Measurements from ENCODE around the gene TBC1D22A. TPM values are rescaled to one million over a fixed set of nuclear protein-coding genes. Genes with fewer than 3 reads are reported as not detected.

Gene TBC1D22A
- polyA plus RNA-seq, 1 donor (not counting 4 experiments of a cell fraction or from before 2014, with no cell fraction given): 20.9 TPM

DNA sequence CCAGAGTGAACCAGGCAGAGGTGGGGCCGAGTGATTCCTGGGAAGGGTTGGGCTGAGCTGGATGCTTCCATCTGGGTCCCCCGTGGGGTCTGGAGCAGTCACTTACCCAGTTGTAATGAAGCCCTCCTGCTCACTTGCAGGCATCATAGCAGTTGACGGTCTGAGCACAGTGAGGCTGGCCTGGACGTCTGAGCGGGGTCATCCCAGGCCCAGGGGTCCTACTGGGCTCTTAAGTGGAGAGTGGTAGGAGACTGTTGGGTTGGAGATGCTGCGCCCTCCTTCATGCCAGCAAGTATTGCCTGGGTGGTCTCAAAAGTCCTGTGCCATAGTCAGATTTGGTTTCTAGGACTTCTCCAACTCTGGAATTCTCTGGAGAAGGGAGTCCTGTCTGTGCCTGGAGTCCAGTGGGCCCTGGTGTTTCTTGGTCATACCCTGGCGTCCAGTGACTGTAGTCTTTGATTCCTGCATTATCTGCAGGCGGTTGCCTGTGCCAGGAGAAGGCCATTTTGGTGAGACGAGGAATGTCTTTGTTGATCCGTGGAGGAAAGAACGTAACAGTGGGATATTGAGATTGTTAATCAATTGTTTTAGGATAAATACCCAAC lies 82.3 kb downstream of the TBC1D22A start:
- H3K9ac ChIP-seq (ENCODE audit: control insufficient read depth, extremely low read depth, insufficient read depth, low read length): peak overlapping the region; percentile 13
- DNase-seq (ENCODE audit: low read depth, low spot score): no peak
- dilution Hi-C loops (cut with MboI; ENCODE audit: extremely low pct_ligation_motif_present, low sequenced_read_pairs): no loop called here

DNA sequence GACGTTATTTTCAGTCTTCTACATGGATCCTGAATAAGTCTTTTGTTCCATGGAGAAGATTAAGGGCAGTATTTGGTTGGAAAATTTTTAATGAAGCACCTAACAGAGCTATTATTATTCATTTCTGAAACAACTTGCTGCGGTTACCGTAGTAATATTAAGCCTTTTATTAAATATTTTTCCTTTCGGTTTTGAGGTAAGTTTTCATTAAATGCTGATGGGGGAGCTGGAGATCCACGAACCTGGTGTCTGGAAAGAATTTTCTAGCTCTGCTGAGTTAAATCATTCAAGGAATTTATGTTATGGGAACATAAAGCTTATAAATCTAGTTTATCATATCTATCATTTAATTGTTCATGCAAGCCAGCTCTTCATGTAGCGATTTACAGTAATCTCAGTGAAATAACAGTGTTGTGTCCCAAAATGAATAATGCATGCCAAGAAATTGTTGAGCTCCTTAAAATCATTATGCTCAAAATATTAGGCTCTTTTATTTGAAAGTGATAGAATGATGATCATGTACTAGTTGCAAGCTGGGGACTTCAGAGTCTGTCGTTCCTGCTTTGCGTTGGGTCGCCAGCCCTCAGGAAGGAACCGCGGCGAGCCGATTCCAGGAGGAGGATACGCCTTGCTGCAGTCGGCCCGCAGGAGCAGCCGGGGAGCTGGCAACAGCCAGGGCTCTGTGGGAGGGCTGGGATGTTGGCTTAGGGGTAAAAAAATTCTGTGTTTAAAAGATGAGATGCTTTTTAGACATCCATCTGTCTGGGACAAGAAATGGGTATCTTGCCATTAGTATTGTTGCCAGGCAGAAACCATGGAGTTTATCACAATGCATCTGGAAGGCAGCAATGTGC lies 83.1 kb downstream of the TBC1D22A start:
- peaks cover 47% of the 10 kb centered on the region for H3K79me2 ChIP-seq (ENCODE audit: control insufficient read depth, insufficient read depth, low read length)
- peak overlapping the region; percentile 84 for H3K4me2 ChIP-seq (ENCODE audit: control insufficient read depth, extremely low read depth, insufficient read depth, low read depth, low read length)

More for the DNA sequence above, 82.3 kb downstream of the TBC1D22A start:
- Histone ChIP-seq H3K4me2 (ENCODE audit: control insufficient read depth, extremely low read depth, insufficient read depth, low read depth, low read length) (peak overlapping the region; percentile 84), H4K20me1 (ENCODE audit: control insufficient read depth, extremely low read depth, insufficient read depth, low read length) (peaks cover 2% of the 10 kb centered on the region), H3K27ac (ENCODE audit: control insufficient read depth, insufficient read depth, low read length) (no peak overlapping the region), H3K79me2 (ENCODE audit: control insufficient read depth, insufficient read depth, low read length) (peaks cover 42% of the 10 kb centered on the region), H3K4me1 (ENCODE audit: control insufficient read depth, extremely low read depth, insufficient read depth, low read length) (peaks cover 49% of the 10 kb centered on the region), H3K9me1 (ENCODE audit: control insufficient read depth, extremely low read depth, insufficient read depth, low read length) (no peaks in the 10 kb centered on the region), H3K36me3 (ENCODE audit: control insufficient read depth in 2 of 2, extremely low read depth in 1 of 2, insufficient read depth in 2 of 2, low read length in 2 of 2) (peaks cover 0 to 2% of the 10 kb centered on the region in 2 experiments), H3K4me3 (ENCODE audit: control insufficient read depth in 2 of 3, extremely low read depth in 1 of 3, insufficient read depth in 2 of 3, low read depth in 1 of 3, low read length in 3 of 3) (no peak overlapping the region), H2AFZ (ENCODE audit: control insufficient read depth, low read length) (no peak overlapping the region), H3K27me3 (ENCODE audit: control insufficient read depth, extremely low read depth, insufficient read depth, low read length) (no peaks in the 10 kb centered on the region), H3K9me3 (ENCODE audit: control insufficient read depth, low read depth, low read length) (no peaks in the 10 kb centered on the region)
- FAIRE-seq: peak; percentile 52
- no peak for TF ChIP-seq EZH2 (IDR thresholded peaks at IDR 0.05; ENCODE audit: low read length)
- TF ChIP-seq, protein P1, sequence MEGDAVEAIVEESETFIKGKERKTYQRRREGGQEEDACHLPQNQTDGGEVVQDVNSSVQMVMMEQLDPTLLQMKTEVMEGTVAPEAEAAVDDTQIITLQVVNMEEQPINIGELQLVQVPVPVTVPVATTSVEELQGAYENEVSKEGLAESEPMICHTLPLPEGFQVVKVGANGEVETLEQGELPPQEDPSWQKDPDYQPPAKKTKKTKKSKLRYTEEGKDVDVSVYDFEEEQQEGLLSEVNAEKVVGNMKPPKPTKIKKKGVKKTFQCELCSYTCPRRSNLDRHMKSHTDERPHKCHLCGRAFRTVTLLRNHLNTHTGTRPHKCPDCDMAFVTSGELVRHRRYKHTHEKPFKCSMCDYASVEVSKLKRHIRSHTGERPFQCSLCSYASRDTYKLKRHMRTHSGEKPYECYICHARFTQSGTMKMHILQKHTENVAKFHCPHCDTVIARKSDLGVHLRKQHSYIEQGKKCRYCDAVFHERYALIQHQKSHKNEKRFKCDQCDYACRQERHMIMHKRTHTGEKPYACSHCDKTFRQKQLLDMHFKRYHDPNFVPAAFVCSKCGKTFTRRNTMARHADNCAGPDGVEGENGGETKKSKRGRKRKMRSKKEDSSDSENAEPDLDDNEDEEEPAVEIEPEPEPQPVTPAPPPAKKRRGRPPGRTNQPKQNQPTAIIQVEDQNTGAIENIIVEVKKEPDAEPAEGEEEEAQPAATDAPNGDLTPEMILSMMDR (optimal IDR thresholded peaks at IDR 0.05 in 1 of 3, IDR thresholded peaks at IDR 0.05 in 1 of 3, conservative IDR thresholded peaks at IDR 0.05 in 1 of 3; ENCODE audit: extremely low read depth in 1 of 3, insufficient read depth in 2 of 3, low read length in 3 of 3): no peak

More for the DNA sequence above, 83.1 kb downstream of the TBC1D22A start:
- dilution Hi-C loops (cut with MboI; ENCODE audit: extremely low pct_ligation_motif_present, low sequenced_read_pairs): no loop called here
- H3K9me1 ChIP-seq (ENCODE audit: control insufficient read depth, extremely low read depth, insufficient read depth, low read length): no peaks in the 10 kb centered on the region
- peaks cover 49% of the 10 kb centered on the region for H3K4me1 ChIP-seq (ENCODE audit: control insufficient read depth, extremely low read depth, insufficient read depth, low read length)
- peaks cover 2 to 5% of the 10 kb centered on the region in 2 experiments for H3K36me3 ChIP-seq (ENCODE audit: control insufficient read depth in 2 of 2, extremely low read depth in 1 of 2, insufficient read depth in 2 of 2, low read length in 2 of 2)
- H3K4me3 ChIP-seq (ENCODE audit: control insufficient read depth in 2 of 3, extremely low read depth in 1 of 3, insufficient read depth in 2 of 3, low read depth in 1 of 3, low read length in 3 of 3): peak overlapping the region in 2 of 3 experiments; percentile 34 to 44
- no peak for FAIRE-seq
- H3K9me3 ChIP-seq (ENCODE audit: control insufficient read depth, low read depth, low read length): no peaks in the 10 kb centered on the region
- no peaks in the 10 kb centered on the region for H3K27me3 ChIP-seq (ENCODE audit: control insufficient read depth, extremely low read depth, insufficient read depth, low read length)
- TF ChIP-seq, protein P1 (optimal IDR thresholded peaks at IDR 0.05 in 1 of 3, IDR thresholded peaks at IDR 0.05 in 1 of 3, conservative IDR thresholded peaks at IDR 0.05 in 1 of 3; ENCODE audit: extremely low read depth in 1 of 3, insufficient read depth in 2 of 3, low read length in 3 of 3): peak in 1 of 3 experiments; percentile 45
- no peak for TF ChIP-seq EZH2 (IDR thresholded peaks at IDR 0.05; ENCODE audit: low read length)
- no peak overlapping the region for H2AFZ ChIP-seq (ENCODE audit: control insufficient read depth, low read length)
- no peak for DNase-seq (ENCODE audit: low read depth, low spot score)
- H3K27ac ChIP-seq (ENCODE audit: control insufficient read depth, insufficient read depth, low read length): peak overlapping the region; percentile 60
- peaks cover 2% of the 10 kb centered on the region for H4K20me1 ChIP-seq (ENCODE audit: control insufficient read depth, extremely low read depth, insufficient read depth, low read length)
- peak overlapping the region; percentile 55 for H3K9ac ChIP-seq (ENCODE audit: control insufficient read depth, extremely low read depth, insufficient read depth, low read length)

Data from keratinocyte (primary cell).